22Rv1 (cell line): Measurements from ENCODE around the gene MTCH1.
"Not testable (repeated sequence)": the region's sequence is repeated elsewhere in the genome, so short reads cannot be mapped to it uniquely, and the experiment has no call there.

Source experiments
- H3K27ac ChIP-seq: fragments of 450-650 bp; 2 replicates; pipeline ENCODE4 v1.5.1; 2017
- ZFX ChIP-seq: fragments of 450-650 bp; IDR thresholded peaks from 2 replicates; pipeline ENCODE4 v1.6.1; 2017; ENCODE audit warnings: antibody characterized with exemption, borderline replicate concordance
- TF ChIP-seq, protein P1 (sequence below): fragments of 450-650 bp; IDR thresholded peaks from 2 replicates; pipeline ENCODE4 v1.5.1; 2017; ENCODE audit warnings: mild to moderate bottlenecking

Gene MTCH1

DNA sequence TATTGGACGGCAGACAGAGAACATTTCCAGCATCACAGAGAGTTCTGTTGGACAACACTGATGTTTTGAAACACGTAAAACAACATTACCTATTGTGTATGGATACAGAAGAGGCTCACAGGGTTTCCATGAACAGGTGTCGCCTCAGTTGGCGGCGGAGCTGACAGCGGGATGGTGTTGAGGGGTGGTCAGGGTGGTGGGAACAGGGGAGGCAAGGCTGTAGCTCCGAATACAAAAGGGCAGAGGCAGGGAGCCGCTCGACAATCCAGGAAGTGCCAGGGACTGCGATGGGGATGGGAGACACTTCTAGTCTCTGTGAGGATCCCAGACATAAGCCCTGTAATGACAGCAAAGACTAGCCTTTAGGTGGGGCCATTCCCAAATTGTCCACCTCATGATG lies 46.0 kb downstream of the MTCH1 start:
- TF ChIP-seq, protein P1, sequence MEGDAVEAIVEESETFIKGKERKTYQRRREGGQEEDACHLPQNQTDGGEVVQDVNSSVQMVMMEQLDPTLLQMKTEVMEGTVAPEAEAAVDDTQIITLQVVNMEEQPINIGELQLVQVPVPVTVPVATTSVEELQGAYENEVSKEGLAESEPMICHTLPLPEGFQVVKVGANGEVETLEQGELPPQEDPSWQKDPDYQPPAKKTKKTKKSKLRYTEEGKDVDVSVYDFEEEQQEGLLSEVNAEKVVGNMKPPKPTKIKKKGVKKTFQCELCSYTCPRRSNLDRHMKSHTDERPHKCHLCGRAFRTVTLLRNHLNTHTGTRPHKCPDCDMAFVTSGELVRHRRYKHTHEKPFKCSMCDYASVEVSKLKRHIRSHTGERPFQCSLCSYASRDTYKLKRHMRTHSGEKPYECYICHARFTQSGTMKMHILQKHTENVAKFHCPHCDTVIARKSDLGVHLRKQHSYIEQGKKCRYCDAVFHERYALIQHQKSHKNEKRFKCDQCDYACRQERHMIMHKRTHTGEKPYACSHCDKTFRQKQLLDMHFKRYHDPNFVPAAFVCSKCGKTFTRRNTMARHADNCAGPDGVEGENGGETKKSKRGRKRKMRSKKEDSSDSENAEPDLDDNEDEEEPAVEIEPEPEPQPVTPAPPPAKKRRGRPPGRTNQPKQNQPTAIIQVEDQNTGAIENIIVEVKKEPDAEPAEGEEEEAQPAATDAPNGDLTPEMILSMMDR: no peak
- H3K27ac ChIP-seq: no peak overlapping the region

DNA sequence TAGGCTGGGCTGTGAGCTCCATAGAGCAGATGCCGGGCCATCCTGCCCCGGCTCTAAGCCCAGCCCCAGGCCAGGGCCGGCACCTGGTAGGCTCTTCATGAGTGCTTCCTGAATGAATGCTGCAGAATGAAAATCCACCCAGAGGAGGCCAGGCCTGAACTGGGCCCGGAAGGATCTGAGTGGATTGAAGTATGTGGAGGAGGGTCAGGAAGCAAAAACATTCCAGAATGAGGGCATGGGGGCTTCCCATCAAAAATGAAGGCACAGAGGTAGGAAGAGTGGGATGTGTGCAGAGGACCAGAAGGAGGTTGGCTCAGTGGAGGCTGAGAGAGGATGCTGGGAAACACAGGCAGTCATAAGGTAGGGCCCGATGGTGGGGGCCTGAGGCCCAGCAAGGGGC lies 47.0 kb downstream of the MTCH1 start:
- not testable (repeated sequence) for H3K27ac ChIP-seq

DNA sequence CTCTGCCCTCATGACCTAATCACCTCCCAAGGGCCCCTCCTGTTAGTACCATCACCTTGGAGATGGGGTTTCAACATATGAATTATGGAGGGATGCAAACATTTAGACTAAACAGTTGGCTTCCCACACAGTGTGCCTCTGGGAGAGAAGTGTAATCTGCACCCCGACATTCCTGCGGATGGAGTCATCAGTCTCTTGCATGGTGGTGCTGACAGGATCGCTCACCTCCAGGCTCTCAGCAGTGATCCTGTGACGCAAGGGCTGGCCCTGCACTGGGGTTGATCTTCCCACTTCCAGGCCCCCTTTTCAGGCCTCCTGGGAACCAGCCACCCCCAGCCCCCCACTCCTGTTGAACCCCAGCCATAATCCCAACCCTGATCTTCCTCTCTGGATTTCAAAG lies 47.5 kb downstream of the MTCH1 start:
- no peak overlapping the region for H3K27ac ChIP-seq
- TF ChIP-seq ZFX: no peak
- TF ChIP-seq, protein P1: no peak

DNA sequence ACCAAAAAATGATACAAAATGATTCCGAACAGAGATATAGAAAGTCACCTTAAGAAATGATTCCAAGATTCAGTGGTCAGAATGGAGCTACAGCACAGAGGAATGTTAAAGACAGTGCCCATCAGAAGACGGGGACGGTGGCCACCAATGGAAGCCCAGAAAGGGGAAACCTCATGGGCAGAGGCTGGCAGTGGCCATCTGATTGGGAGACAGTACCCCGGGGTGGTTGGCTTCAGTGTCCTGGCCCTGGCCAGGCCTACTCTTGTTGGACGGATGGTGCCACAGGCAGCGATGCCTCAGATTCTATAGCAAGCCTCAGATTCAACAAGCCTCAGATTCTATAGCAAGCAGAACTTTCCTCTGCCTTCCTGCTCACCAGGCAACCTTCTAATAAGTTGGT lies 48.1 kb downstream of the MTCH1 start:
- no peak for TF ChIP-seq ZFX
- TF ChIP-seq, protein P1: no peak
- H3K27ac ChIP-seq: no peak overlapping the region

DNA sequence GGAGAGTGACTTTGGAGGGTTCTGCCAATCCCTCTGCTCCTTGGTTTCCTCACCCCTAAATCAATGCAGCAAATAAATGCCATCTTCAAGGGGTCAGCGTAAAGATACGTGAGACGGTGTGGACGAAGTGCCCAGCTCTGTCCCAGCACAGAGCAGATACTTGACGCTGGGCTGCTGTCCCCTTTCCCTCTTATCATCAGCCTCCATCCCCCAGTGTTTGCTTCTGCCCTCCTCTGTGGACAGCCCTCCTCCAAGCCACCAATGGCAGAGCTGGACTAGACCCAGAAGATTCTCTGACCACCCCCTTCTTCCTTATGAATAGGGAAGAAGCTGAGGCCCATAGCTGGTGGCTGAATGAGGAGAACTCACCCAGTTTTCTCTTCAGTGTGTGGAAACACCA lies 49.2 kb downstream of the MTCH1 start:
- TF ChIP-seq, protein P1: no peak
- TF ChIP-seq ZFX: no peak
- no peak overlapping the region for H3K27ac ChIP-seq

DNA sequence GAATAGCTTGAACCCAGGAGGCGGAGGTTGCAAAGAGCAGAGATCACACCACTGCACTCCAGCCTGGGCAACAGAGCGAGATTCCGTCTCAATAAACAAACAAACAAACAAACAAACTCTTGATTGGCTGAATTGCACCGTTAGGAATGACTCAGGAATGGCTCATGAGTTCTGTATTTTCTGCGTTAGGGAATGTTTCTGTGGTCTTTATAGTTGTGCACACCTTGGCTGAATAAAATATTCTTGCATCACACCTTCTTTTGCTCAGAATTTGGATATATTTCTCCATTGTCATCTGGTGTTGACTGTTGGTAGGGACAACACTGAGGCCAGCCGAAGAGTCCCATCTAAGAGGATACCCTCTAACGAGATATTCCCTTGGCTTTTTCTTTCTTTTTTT lies 51.1 kb downstream of the MTCH1 start:
- no peak overlapping the region for H3K27ac ChIP-seq
- TF ChIP-seq ZFX: no peak
- TF ChIP-seq, protein P1: no peak

DNA sequence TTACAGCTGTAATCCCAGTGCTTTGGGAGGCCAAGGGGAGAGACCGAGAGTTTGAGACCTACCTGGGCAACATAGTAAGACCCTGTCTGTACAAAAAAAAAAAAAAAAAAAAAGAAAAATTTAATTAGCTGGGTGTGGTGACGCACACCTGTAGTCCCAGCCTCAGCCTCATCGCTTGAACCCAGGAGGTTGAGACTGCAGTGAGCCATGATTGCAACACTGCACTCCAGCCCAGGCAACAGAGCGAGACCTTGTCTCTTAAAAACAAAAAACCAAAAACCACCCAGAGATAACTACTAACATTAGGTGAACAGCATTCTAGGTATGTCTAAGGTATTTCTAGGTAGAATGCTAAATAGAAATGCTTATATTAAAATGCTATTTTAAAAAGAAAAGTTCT lies 52.5 kb downstream of the MTCH1 start:
- no peak overlapping the region for H3K27ac ChIP-seq

DNA sequence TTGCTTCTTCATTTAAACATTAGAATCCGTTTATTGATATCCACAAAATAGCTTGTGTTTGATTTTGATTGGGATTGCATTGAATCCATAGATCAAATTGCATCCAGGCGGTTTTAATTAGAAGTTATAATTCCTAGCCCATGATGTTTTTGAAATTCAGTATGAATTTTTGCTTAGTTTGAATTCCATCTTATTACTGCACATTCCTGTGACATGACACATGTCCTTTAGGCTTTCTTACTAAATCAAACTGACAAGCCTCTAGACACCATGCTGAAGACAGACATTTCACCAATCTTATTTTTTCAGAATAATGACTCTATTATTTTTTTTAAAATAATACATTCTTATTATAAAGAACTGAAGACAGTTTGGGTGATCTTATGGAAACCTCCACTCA lies 52.9 kb downstream of the MTCH1 start:
- TF ChIP-seq ZFX: no peak
- TF ChIP-seq, protein P1: no peak
- no peak overlapping the region for H3K27ac ChIP-seq

More for the DNA sequence above, 52.5 kb downstream of the MTCH1 start:
- TF ChIP-seq, protein P1: no peak
- no peak for TF ChIP-seq ZFX
